ENCODE measurements around the gene TM9SF1.

Gene TM9SF1

GRCh38 chr14:24238123-24238522, 42.9 kb upstream of the TM9SF1 start:
- no peaks in the 10 kb centered on the region for H3K36me3 ChIP-seq (replicated peaks; ENCODE audit: insufficient read depth, low read length)

GRCh38 chr14:24237463-24237955, 42.3 kb upstream of the TM9SF1 start:
- Histone ChIP-seq H3K9me2 (replicated peaks; ENCODE audit: insufficient read depth, low read length) (no peaks in the 10 kb centered on the region), H3K27me3 (replicated peaks; ENCODE audit: insufficient read depth, low read length) (no peaks in the 10 kb centered on the region), H3K4me2 (ENCODE audit: low read depth, low read length) (no peak overlapping the region), H3K9ac (ENCODE audit: low read length) (no peak overlapping the region), H3F3A (ENCODE audit: insufficient read depth, low read length) (no peaks in the 10 kb centered on the region), H3K36me3 (replicated peaks; ENCODE audit: insufficient read depth, low read length) (no peaks in the 10 kb centered on the region), H3K4me1 (ENCODE audit: low read length) (peaks cover 10% of the 10 kb centered on the region), H3K9me3 (replicated peaks; ENCODE audit: insufficient read depth, low read length) (no peaks in the 10 kb centered on the region), H3K27ac (ENCODE audit: low read length) (no peak overlapping the region), H2AFZ (ENCODE audit: low read length) (no peak overlapping the region), H3K4me3 (ENCODE audit: low read length) (no peak overlapping the region), H4K20me1 (ENCODE audit: insufficient read depth, low read length) (no peaks in the 10 kb centered on the region), H3K79me2 (ENCODE audit: low read length) (peaks cover 33% of the 10 kb centered on the region)
- DNase-seq = no peak
- TF ChIP-seq EZH2phosphoT487 (IDR thresholded peaks at IDR 0.05; ENCODE audit: low read length) (no peak), CTCF (IDR thresholded peaks at IDR 0.05; ENCODE audit: low read length) (no peak), EZH2 (optimal IDR thresholded peaks at IDR 0.05; ENCODE audit: low read depth, low read length) (no peak)

More at GRCh38 chr14:24238123-24238522, 42.9 kb upstream of the TM9SF1 start:
- Histone ChIP-seq H4K20me1 (ENCODE audit: insufficient read depth, low read length) (no peaks in the 10 kb centered on the region), H3K9me3 (replicated peaks; ENCODE audit: insufficient read depth, low read length) (no peaks in the 10 kb centered on the region), H3F3A (ENCODE audit: insufficient read depth, low read length) (peaks cover 6% of the 10 kb centered on the region; the same call in 1 of the 2 replicates), H2AFZ (ENCODE audit: low read length) (no peak overlapping the region), H3K9ac (ENCODE audit: low read length) (no peak overlapping the region), H3K27me3 (replicated peaks; ENCODE audit: insufficient read depth, low read length) (no peaks in the 10 kb centered on the region), H3K4me3 (ENCODE audit: low read length) (no peak overlapping the region), H3K4me1 (ENCODE audit: low read length) (peaks cover 10% of the 10 kb centered on the region), H3K79me2 (ENCODE audit: low read length) (peaks cover 32% of the 10 kb centered on the region), H3K27ac (ENCODE audit: low read length) (no peak overlapping the region), H3K9me2 (replicated peaks; ENCODE audit: insufficient read depth, low read length) (no peaks in the 10 kb centered on the region), H3K4me2 (ENCODE audit: low read depth, low read length) (no peak overlapping the region)
- DNase-seq = no peak
- no peak for TF ChIP-seq EZH2 (optimal IDR thresholded peaks at IDR 0.05; ENCODE audit: low read depth, low read length)
- no peak for TF ChIP-seq CTCF (IDR thresholded peaks at IDR 0.05; ENCODE audit: low read length)
- no peak for TF ChIP-seq EZH2phosphoT487 (IDR thresholded peaks at IDR 0.05; ENCODE audit: low read length)

GRCh38 chr14:24236689-24237462, 41.6 kb upstream of the TM9SF1 start:
- Histone ChIP-seq H3K9ac (ENCODE audit: low read length) (no peak overlapping the region), H3K27me3 (replicated peaks; ENCODE audit: insufficient read depth, low read length) (no peaks in the 10 kb centered on the region), H3K4me3 (ENCODE audit: low read length) (no peak overlapping the region), H3K9me2 (replicated peaks; ENCODE audit: insufficient read depth, low read length) (no peaks in the 10 kb centered on the region), H3K79me2 (ENCODE audit: low read length) (peaks cover 33% of the 10 kb centered on the region), H3F3A (ENCODE audit: insufficient read depth, low read length) (no peaks in the 10 kb centered on the region), H4K20me1 (ENCODE audit: insufficient read depth, low read length) (no peaks in the 10 kb centered on the region), H3K4me2 (ENCODE audit: low read depth, low read length) (no peak overlapping the region), H3K36me3 (replicated peaks; ENCODE audit: insufficient read depth, low read length) (no peaks in the 10 kb centered on the region), H3K27ac (ENCODE audit: low read length) (no peak overlapping the region), H2AFZ (ENCODE audit: low read length) (no peak overlapping the region), H3K9me3 (replicated peaks; ENCODE audit: insufficient read depth, low read length) (no peaks in the 10 kb centered on the region), H3K4me1 (ENCODE audit: low read length) (peaks cover 10% of the 10 kb centered on the region)
- no peak for DNase-seq
- TF ChIP-seq EZH2phosphoT487 (IDR thresholded peaks at IDR 0.05; ENCODE audit: low read length) (no peak), CTCF (IDR thresholded peaks at IDR 0.05; ENCODE audit: low read length) (no peak), EZH2 (optimal IDR thresholded peaks at IDR 0.05; ENCODE audit: low read depth, low read length) (no peak)
